Stomach (tissue), 4 donors: ENCODE results near the gene LRTM1.

Experiments used
- CTCF ChIP-seq, 7 experiments: fragments of 450-650 bp in 4 of 7; fragments of 200-600 bp in 3 of 7; sonication (generic) in 3 of 7; IDR thresholded peaks; one replicate each; pipeline ENCODE4 v1.5.1; 2016 to 2019; ENCODE audit warnings: antibody characterized with exemption in 7 of 7, control low read depth in 2 of 7, mild to moderate bottlenecking in 1 of 7
- POLR2A ChIP-seq, 4 donors: fragments of 450-650 bp; IDR thresholded peaks; one replicate each; pipeline ENCODE4 v1.6.1; 2016; ENCODE audit warnings: antibody characterized with exemption in 4 of 4, control low read depth in 2 of 4, mild to moderate bottlenecking in 1 of 4, moderate library complexity in 1 of 4

DNA sequence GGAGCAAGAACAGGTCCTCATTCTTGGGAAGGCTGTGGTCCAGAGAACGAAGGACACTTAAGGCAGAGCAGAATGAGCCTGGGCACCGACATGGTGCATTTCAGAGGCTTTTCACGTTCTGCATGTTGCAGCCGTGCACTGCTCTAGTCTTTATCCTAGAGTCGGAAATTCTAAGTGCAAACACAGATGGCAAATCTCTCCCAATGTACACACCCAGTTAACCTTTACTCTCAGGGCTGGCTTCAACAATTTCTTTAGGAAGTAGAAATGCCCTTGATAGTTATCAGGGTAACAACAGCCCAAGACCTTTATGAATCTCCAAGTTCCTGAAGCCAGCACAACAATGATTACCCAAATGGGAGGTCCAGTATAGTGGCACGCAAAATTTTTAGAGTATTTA lies 39.1 kb upstream of the LRTM1 start:
- no peak for TF ChIP-seq CTCF (IDR thresholded peaks at IDR 0.05)
- no peak for TF ChIP-seq POLR2A (IDR thresholded peaks at IDR 0.05)
